Stimulated activated CD4-positive, alpha-beta T cell treated with anti-CD3 and anti-CD28 coated beads, Interleukin-2, amount 100 ng/mL, for 48 hours (primary cell): ENCODE measurements around the gene ZNF346.
"Not testable (repeated sequence)": the region's sequence is repeated elsewhere in the genome, so short reads cannot be mapped to it uniquely, and the experiment has no call there.

ENCODE experiments used
- DNase-seq, 2 donors: peaks; one replicate each; pipeline ENCODE4 v3.0.0-alpha.2; 2020

Gene ZNF346

DNA sequence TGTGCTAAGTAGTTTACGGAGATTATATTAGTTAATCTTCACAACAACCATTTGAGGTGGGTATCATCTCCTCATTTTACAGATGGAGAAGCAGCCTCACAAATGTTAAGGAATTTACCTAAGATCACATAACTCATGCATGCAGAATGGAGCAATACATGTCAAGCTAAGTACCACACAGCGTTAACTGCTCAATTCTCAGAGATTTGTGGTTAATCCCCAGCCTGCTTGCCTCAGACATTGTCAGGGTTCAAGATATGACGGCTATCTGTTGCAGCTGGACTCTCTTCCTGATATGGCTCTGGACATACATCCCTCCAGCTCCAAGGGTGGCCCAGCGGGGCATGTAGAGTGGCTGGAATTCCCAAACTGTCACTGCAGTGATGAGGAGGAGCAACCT, 7.3 kb upstream of the ZNF346 start:
- no peak for DNase-seq

- DNase-seq, result no peak
Observed at GRCh38 chr5:177018341-177018740, 4.2 kb upstream of the ZNF346 start.

DNA sequence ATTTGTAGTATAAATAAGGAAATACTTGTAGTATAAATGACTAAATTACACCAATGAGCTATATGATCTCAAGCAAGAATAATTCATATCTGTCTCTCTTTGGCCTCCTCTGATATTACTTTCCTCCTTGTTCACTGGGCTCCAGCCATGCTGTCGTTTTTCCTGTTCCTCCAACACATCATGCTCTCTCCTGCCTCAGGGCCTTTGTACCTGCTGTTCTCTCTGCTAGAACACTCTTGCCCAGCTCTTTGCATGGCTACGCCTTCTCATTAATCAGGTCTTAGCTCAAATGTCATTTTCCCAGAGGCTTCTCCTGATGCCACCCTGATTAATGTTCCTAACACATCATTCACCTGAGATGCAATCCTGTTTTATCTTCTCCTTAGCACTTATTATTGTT, 2.5 kb upstream of the ZNF346 start:
- DNase-seq, result no peak

DNA sequence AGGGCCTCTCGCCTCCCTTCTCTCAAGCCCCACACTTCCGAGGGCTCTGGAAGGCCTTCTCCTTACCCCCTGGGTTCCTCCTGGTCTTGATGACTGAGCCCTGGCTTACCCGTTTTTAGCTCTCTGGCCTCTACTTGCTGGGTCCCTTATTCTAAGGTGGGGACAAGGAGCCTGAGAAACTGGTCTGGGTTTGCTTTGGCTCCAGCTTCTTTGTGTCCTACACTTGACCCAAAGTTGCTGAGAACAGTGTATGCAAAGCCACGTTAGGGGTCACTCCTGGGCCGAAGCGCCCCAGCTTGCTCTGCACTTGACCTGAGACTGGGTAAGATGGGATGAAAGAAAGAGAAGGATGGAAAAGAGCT, 788 bp downstream of the ZNF346 start:
- no peak for DNase-seq

- no peak for DNase-seq
Observed at GRCh38 chr5:177024559-177024958, 2.1 kb downstream of the ZNF346 start.

DNA sequence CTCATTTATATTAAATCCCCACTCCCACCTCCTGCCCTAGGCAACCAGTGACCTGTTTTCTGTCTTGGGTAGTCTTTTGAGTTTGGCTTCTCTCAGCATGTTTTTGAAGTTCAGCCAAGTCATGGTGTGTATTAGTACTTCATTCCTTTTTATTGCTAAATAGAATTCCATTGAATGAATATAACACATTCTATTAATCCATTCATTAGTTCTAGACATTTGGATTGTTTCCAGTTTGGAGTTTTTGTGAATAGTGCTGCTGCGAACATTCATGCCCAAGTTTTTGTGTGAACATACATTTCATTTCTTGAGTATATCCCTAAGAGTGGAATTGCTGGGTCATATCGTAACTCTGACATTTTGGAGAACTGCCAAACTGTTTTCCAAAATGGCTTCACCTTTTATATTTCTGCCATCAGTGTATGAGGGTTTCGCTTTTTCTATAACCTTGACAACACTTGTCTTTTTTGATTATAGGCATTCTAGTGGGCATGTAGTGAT, 2.7 kb downstream of the ZNF346 start:
- no peak for DNase-seq

DNA sequence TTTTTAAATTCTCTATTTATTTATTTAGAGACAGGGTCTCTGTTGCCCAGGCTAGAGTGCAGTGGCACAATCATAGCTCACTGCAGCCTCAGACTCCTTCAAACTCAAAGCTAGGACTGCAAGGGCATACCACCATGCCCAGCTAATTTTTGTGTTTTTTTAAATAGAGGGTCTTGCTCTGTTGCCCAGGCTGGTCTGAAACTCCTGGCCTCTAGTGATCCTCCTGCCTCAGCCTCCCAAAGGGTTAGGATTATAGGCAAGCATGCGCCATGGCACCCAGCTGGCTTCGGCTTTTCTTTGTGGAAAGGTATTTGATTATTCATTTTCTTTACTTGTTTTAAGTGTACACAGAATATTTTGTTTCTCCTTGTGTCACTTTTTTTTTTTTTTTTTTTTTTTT, 5.2 kb downstream of the ZNF346 start:
- no peak for DNase-seq

DNA sequence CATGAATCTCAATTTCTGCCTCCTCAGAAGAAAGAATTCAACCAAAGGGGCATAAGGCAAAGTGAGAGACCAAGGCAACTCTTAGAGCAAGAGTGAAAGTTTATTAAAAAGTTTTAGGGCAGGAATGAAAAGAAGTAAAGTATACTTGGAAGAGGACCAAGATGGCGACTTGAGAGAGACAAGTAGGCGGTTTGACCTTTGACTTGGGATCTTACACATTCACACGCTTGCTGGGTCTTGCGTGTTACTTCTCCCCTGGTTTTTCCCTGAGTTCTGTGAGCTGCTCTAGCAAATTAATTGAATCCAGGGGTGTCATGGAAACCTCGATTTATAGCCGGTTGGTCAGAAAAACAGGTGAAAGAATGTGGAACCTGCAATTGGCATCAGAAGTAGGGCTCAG, 7.0 kb downstream of the ZNF346 start:
- no peak for DNase-seq

DNA sequence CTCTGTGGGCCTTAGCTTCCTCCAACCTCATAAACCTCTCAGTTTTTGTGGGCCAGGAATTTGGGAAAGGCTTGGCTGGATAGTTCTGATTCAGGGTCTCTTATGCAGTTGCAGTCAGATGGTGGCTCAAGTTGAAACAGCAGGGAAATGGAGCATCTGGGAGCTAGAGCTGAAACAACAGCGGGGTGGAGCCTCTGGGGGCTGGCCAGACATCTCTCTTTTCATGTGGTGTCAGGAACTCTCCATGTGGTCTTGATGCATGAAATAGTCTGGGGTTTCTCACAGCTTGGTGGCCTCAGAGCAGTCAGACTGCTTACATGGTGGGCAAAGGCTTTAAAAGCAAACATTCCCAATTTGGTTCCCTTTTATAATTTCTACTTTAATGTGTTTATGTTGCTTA, 13.5 kb downstream of the ZNF346 start:
- no peak for DNase-seq

- no peak for DNase-seq
Observed at GRCh38 chr5:177036443-177036842, 13.9 kb downstream of the ZNF346 start.

- no peak for DNase-seq
Observed at GRCh38 chr5:177036921-177037320, 14.4 kb downstream of the ZNF346 start.

DNA sequence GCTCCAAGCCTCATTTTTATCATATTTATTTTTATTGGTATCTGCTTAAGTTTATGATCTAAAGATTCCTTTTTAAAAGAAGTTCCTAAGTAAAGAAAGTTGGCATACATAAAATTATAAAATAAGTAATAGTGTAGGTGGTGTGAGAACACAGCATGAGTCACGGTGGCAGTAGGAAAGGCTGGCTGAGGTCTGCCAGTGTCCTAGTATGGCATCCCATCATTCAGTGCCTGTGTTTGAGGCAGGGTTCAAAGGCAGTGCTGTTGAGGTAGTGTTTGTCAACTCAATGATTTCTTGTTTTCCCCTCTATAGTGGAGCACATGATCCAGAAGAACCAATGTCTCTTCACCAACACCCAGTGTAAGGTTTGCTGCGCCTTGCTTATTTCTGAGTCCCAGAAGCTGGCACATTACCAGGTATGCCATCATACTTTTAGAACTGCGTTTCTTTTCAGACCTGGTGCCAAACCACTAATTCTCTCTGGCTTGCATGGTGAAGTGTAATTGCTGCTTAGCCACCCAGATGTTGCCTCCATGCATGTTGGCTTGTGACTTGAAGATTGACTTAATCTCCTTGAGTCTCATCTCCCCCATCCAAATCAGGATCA, 18.4 kb downstream of the ZNF346 start:
- DNase-seq, result no peak

DNA sequence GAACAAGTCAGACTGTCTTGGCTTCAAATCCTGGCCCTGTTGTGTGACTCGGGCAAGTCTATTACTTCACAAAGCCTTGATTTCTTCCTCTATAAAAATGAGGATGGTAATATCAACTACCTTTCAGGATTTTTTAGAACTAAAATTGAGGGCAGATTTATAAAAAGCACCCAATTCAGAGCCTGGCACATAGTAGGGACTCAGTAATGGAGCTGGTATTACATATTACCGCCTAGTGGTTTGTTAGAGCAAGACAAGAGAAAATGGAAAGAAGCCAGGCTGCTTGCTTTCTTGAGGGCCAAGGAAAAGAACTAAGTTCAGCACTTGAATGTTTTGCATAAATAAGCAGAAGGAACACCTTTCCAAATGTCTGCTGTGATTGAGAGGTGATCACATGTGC, 19.4 kb downstream of the ZNF346 start:
- DNase-seq, result no peak

DNA sequence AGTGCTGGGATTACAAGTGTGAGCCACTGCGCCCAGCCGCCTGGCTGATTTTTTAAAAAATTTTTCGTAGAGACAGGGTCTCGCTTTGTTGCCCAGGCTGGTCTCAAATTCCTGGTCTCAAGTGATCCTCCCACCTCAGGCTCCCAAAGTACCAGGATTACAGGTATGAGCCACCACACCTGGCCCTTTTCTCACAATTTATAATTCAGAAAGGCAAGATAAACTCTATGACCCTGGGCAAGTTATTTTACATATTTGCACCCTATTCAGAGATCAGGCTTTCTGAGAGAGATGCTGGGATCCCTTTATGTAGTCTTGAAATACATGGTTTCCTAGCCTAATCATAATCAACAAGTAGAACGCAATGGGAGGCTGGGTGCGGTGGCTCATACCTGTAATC, 20.6 kb downstream of the ZNF346 start:
- DNase-seq, result no peak

DNA sequence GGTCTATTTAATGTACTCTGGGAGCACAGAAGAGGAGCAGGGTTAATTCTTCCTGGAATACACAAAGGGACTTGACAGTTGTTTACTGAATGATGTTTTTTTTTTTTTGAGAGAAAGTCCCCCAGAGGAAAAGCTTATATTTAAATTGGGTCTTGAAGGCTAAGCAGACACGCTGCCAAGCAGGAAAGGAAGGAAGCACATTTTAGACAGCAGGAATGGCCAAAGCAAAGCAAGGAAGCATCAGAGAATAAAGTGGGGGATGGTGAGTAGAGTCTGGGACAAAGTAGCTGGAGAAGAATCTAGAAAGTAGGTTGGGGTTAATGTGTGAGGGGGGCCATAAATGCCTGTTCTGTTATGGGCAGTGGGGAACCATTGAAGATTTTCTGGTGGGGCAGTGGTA, 21.5 kb downstream of the ZNF346 start:
- DNase-seq, result no peak

- DNase-seq, result no peak
Observed at GRCh38 chr5:177044641-177045040, 22.1 kb downstream of the ZNF346 start.

DNA sequence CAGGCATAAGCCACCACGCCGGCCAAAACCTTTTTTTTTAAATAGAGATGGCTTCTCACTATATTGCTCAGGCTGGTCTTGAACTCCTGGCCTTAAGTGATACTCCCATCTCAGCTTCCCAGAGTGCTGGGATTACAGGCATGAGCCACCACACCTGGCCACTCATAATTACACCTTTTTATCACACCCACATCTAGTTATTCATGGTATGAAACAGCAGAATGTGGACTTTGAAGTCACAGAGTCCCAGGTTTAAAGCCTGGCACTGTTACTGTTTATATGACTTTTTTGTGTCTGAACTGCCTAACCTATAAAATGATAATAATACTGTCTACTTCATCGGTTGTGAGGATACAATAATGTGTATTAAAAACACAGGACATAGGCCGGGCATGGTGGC, 23.1 kb downstream of the ZNF346 start:
- DNase-seq, result no peak

DNA sequence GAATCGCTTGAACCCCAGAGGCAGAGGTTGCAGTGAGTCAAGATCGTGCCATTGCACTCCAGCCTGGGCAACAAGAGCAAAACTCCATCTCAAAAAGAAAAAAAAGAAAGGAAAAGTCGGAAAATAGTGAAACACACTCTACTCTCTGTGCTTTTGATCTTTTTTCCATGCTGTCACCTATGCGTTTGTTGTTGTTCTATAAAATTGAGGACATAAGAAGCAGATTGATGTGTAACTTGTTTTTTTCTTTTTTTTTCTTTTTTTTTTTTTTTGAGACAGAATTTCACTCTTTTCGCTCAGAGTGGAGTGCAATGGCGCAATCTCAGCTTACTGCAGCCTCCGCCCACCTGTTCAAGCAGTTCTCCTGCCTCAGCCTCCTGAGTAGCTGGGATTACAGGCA, 26.0 kb downstream of the ZNF346 start:
- DNase-seq, result not testable (repeated sequence)

DNA sequence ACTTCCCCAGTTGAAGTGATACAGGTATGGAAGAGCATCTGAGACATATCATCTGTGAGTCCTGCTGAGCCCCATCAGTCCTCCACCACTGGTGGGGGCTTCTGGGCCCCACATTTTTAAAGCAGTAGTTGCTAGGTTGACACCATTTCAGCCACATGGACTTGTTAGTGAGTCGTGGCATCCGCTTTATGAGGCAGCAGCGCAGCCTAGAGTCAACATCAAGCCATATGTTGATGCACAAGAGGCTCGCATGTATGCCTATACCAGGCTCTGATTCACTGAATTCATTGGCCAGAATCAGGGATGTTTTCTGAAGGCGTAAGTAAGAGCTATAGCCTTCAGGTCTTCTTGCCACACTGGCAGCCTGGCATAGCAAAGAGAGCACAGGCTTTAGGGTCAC, 26.8 kb downstream of the ZNF346 start:
- DNase-seq, result no peak

DNA sequence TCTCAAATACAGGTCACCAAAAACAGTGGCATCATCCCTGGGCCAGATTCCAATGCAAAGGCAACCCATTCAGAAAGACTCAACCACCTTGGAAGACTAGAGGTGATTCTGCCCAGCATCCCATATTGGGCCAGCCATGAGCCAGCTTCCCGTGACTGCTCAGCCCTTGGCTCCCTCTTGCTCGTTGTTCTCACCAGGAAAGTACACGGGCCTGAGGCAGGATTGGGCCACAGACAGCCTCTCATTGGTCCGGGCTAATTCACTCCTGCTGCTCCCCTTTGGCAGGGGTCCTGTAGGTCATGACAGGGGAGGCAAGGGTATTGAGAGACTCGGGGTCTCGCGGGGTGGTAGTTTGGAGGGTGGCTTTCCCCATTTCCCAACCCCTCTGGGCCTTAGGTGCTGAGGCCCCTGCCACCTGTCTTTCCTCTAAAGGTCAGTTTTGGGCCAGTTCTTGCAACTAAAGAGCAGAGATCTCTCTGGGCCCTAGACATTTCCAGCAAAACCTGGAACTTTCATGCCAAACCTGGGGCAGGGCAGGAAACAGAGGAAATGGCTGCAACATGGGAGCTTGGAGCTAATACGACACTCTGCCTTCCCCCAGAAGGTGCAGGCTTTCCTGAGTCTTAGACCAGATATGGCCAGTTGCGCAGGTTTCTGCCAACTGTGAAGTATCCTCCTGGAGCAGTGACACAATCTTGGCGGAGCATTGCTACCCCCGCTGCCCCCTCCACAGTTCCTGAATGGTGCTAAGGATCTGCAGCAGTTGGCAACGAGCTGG, 42.2 kb downstream of the ZNF346 start:
- DNase-seq, result no peak

- DNase-seq, result no peak
Observed at GRCh38 chr5:177065491-177065890, 43.0 kb downstream of the ZNF346 start.

- no peak for DNase-seq
Observed at GRCh38 chr5:177066224-177066623, 43.7 kb downstream of the ZNF346 start.

GRCh38 chr5:177067503-177067902, 45.0 kb downstream of the ZNF346 start:
- DNase-seq, result no peak

- no peak for DNase-seq
Observed at GRCh38 chr5:177070536-177071191, 48.2 kb downstream of the ZNF346 start.
